H1 (cell line): ENCODE data around the gene ACACB. TPM values are rescaled to one million over a fixed set of nuclear protein-coding genes. Genes with fewer than 3 reads are reported as not detected.

Experiments
- EGR1 ChIP-seq: IDR thresholded peaks from 2 replicates; pipeline ENCODE4 v1.6.1; 2011; ENCODE audit warnings: low read depth, low read length, borderline replicate concordance
- JUND ChIP-seq: IDR thresholded peaks from 2 replicates; pipeline ENCODE4 v1.6.1; 2011; ENCODE audit warnings: mild to moderate bottlenecking, improper control_type of control experiment, low read length
- MAX ChIP-seq: IDR thresholded peaks from 2 replicates; pipeline ENCODE4 v1.6.1; 2012; ENCODE audit warnings: inconsistent platforms
- NRF1 ChIP-seq: IDR thresholded peaks from 2 replicates; pipeline ENCODE4 v1.6.1; 2011; ENCODE audit warnings: mild to moderate bottlenecking, low read depth, low read length, improper control_type of control experiment
- RBBP5 ChIP-seq: IDR thresholded peaks from 2 replicates; pipeline ENCODE4 v1.7.1; 2012; ENCODE audit warnings: low read depth, mild to moderate bottlenecking, inconsistent platforms, low read length, moderate library complexity, borderline replicate concordance
- SIRT6 ChIP-seq: IDR thresholded peaks from one replicate; pipeline ENCODE4 v1.7.1; 2012; ENCODE audit warnings: low read length, inconsistent platforms
- polyA plus RNA-seq, 7 experiments: library from polyadenylated mRNA; depleted of rRNA in 3 of 7; stranded (reverse) in 5 of 7; unstranded in 2 of 7; fragments of >200 nt in 5 of 7; fragments of 200-250 nt in 2 of 7; gene quantifications; 1 replicate in 5 of 7; 2 replicates in 1 of 7; 4 replicates in 1 of 7; pipeline versions ENCODE4 v1.2.1 to v1.2.3, GENCODE V29; 2011 to 2013; ENCODE audit warnings: missing spikeins in 2 of 7, mixed read lengths in 2 of 7
- total RNA-seq: library from RNA; stranded (reverse); fragmentation: NEBNext Ultra II Directional; extraction: Animal tissue kit (Norgen Biotek cat#: 25700); gene quantifications from 2 replicates; pipeline ENCODE4 v1.2.1, GENCODE V29; 2021

Gene ACACB
- total and polyA plus RNA-seq, 2 of the 8 experiments (the other 6 are each of a cell fraction or from before 2014, with no cell fraction given): 5.8 to 15.3 TPM

DNA sequence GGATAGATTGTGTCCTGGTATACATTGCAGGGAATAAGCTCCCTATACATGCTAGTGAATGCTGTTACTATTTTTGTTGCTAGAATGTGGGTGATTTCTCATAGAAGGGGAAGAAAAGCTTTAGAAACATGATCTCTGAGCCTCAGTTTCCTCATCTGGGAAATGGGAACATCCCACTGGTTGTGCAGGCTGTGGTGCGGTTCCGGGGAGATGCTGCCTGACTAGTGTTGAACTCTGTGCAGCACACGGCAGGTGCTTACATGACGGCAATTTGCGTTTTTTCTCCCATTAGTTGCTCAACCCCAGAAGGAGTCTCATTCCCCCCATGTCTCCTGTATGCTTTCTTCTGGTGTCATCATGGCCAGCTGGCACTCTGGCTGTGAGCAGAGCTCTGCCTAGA lies 159.8 kb downstream of the ACACB start (continued):
- TF ChIP-seq MAX: no peak
- TF ChIP-seq JUND: no peak
- no peak for TF ChIP-seq EGR1
- no peak for TF ChIP-seq RBBP5
- no peak for TF ChIP-seq NRF1
- TF ChIP-seq SIRT6: no peak
